ENCODE data around the gene CSRNP2. TPM values are rescaled to one million over a fixed set of nuclear protein-coding genes. Genes with fewer than 3 reads are reported as not detected.

CSRNP2 gene
- total and polyA plus RNA-seq, 12 donors, result 7.7 to 25.3 (median 15.8) TPM

GRCh38 chr12:51047655-51048540 lies 35.5 kb downstream of the CSRNP2 start, which contains the start of gene LETMD1:
Gene LETMD1, plus strand, starts transcription at chr12:51048327. Its CDS starts 30 bp downstream, at chr12:51048357.
- WGBS, 2 donors, result 3% methylated on average over 51 of the region's 51 CpGs
- peak; percentile 99 to 100 (median 100) for ATAC-seq

GRCh38 chr12:51036279-51036678 lies 47.1 kb downstream of the CSRNP2 start:
- DNase-seq, result no peak
- 71 to 81% methylated on average over 3 of the region's 3 CpGs for WGBS, 2 donors
- Histone ChIP-seq H3K27ac (no peak overlapping the region), H3K4me3 (no peak overlapping the region), H3K36me3 (no peaks in the 10 kb centered on the region), H3K9me3 (no peaks in the 10 kb centered on the region), H3K4me1 (no peaks in the 10 kb centered on the region), H3K27me3 (no peaks in the 10 kb centered on the region)
- intact Hi-C loops (cut with DNase I), result no loop called here
- ATAC-seq, result no peak
- TF ChIP-seq CTCF (IDR thresholded peaks at IDR 0.05), result no peak

More at GRCh38 chr12:51047655-51048540, 35.5 kb downstream of the CSRNP2 start, which contains the start of gene LETMD1:
- H3K27ac ChIP-seq, result peak within 1 kb of the TSS; percentile 91 to 98 (median 94)
- peaks cover 0 to 31% (median 21%) of the 10 kb centered on the region in 9 donors for H3K4me1 ChIP-seq
- H3K4me3 ChIP-seq, result peak within 1 kb of the TSS; percentile 65 to 90 (median 84)
- intact Hi-C loops (cut with DNase I), result loop anchor here in 9 of 10 donors (1.0 to 10.0 kb wide), 8 partner anchors 34 to 297 kb away; partner anchors contain the start of genes CSRNP2 (in 3 of the 9), CELA1 (in 2 of the 9), DAZAP2 (in 1 of the 9) and POU6F1 (in 1 of the 9)
- H3K36me3 ChIP-seq, result peaks cover 0 to 32% (median 6%) of the 10 kb centered on the region in 9 donors
- peak; percentile 86 to 97 for DNase-seq
- no peaks in the 10 kb centered on the region for H3K9me3 ChIP-seq
- TF ChIP-seq CTCF (IDR thresholded peaks at IDR 0.05), result peak; percentile 73 to 99 (median 90)
- H3K27me3 ChIP-seq, result no peaks in the 10 kb centered on the region

GRCh38 chr12:51033457-51034089 lies 49.8 kb downstream of the CSRNP2 start:
- H3K27ac ChIP-seq, result no peak overlapping the region
- peaks cover 0 to under 1% (median 0%) of the 10 kb centered on the region in 9 donors for H3K4me1 ChIP-seq
- ATAC-seq (no peak), DNase-seq (no peak)
- intact Hi-C loops (cut with DNase I), result no loop called here
- WGBS, 2 donors, result 82 to 96% methylated on average over 4 of the region's 4 CpGs
- no peaks in the 10 kb centered on the region for H3K27me3 ChIP-seq
- H3K36me3 ChIP-seq, result no peaks in the 10 kb centered on the region
- no peaks in the 10 kb centered on the region for H3K9me3 ChIP-seq
- H3K4me3 ChIP-seq, result no peak overlapping the region
- TF ChIP-seq CTCF (IDR thresholded peaks at IDR 0.05), result no peak

GRCh38 chr12:51033048-51033447 lies 50.3 kb downstream of the CSRNP2 start:
- intact Hi-C loops (cut with DNase I), result no loop called here
- H3K4me1 ChIP-seq, result peaks cover 0 to 6% (median 0%) of the 10 kb centered on the region in 9 donors
- no peaks in the 10 kb centered on the region for H3K36me3 ChIP-seq
- no peak for DNase-seq
- H3K27ac ChIP-seq, result no peak overlapping the region
- no peaks in the 10 kb centered on the region for H3K27me3 ChIP-seq
- no peak for TF ChIP-seq CTCF (IDR thresholded peaks at IDR 0.05)
- 76 to 81% methylated on average over 2 of the region's 2 CpGs for WGBS, 2 donors
- H3K4me3 ChIP-seq, result no peak overlapping the region
- ATAC-seq, result no peak
- no peaks in the 10 kb centered on the region for H3K9me3 ChIP-seq

Data from heart right ventricle (tissue), 16 donors.